Adipocyte (in vitro differentiated cells): ENCODE data around the gene GPATCH8.
"Not testable (repeated sequence)": the region's sequence is repeated elsewhere in the genome, so short reads cannot be mapped to it uniquely, and the experiment has no call there.

ENCODE experiments used
- DNase-seq: peaks from one replicate; pipeline ENCODE4 v3.0.0-alpha.2; 2015; ENCODE audit warnings: low read depth
- H3K27me3 ChIP-seq: replicated peaks from 2 replicates; pipeline ENCODE4 v1.7.0; 2013; ENCODE audit warnings: mild to moderate bottlenecking, low read length, moderate library complexity; ENCODE audit not compliant: control insufficient read depth, insufficient read depth
- H3K36me3 ChIP-seq: 2 replicates; pipeline ENCODE4 v1.7.0; 2013; ENCODE audit warnings: low read length, mild to moderate bottlenecking, moderate library complexity; ENCODE audit not compliant: control insufficient read depth, insufficient read depth, severe bottlenecking
- H3K4me1 ChIP-seq: 2 replicates; pipeline ENCODE4 v1.7.0; 2013; ENCODE audit warnings: mild to moderate bottlenecking, low read length, moderate library complexity; ENCODE audit not compliant: control insufficient read depth, insufficient read depth
- H3K4me3 ChIP-seq: 2 replicates; pipeline ENCODE4 v1.7.0; 2013; ENCODE audit warnings: mild to moderate bottlenecking, low read length, moderate library complexity
- H3K9ac ChIP-seq: 2 replicates; pipeline ENCODE4 v1.7.0; 2013; ENCODE audit warnings: mild to moderate bottlenecking, low read length, moderate library complexity
- H3K9me3 ChIP-seq: 2 replicates; pipeline ENCODE4 v1.7.0; 2013; ENCODE audit warnings: mild to moderate bottlenecking, low read length, moderate library complexity; ENCODE audit not compliant: control insufficient read depth

The GPATCH8 gene

DNA sequence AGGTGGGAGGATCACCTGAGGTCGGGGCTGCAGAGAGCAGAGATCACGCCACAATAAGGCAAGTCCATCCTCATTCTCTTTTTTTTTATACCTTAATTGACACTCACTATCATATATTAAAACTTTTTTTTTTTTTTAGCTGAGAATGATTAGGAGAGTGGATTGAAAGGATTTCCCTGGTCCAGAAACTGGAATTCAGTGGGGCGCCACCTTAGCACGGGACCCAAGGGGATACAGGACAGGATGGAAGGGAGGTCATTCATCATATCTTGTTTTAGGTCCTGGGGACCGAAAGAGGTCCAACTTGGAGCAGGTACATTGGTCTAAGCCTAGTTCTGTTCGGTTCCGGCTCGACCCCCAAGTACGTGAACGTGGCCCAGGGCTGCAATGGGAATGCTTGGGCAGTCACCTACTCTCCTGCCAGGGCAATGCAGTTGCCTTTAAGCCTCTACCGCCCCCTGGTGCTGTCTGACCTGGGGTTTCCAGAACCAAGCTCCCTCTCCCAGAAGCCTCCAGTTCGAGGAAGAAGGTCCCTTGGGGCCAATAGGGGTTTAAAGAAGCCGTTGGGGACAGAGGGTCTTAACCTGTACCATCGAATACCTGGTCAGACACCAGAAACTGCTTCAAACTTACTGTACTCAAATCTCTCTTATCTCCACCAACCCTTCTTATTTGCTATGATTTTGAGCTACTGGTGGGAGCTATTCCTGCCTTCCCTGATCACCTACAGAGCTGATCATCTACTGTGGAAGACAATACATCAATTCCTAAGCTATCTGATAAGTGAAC, 19.9 kb upstream of the GPATCH8 start:
- H3K4me1 ChIP-seq = no peaks in the 10 kb centered on the region
- no peak overlapping the region for H3K4me3 ChIP-seq
- H3K9ac ChIP-seq = peak overlapping the region; percentile 61
- peak; percentile 69 for DNase-seq
- no peaks in the 10 kb centered on the region for H3K36me3 ChIP-seq
- no peaks in the 10 kb centered on the region for H3K27me3 ChIP-seq
- H3K9me3 ChIP-seq = peaks cover 5% of the 10 kb centered on the region

DNA sequence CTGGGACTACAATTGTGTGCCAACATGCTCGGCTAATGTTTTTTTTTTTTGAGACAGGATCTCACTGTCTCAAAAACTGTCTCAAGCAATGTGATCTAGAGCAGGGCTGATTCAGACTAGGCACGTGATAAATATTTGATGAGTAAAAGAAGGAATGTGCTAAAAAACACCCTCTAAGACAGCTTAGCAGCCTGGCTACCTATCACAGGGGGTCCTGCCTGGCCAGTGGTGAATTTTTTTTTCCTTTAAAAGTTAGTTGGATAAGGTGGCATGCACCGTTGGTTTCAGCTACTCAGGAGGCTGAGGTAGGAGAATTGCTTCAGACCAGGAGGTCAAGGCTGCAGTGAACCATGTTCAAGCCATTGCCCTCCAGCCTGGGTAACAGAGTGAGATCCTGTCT, 14.8 kb upstream of the GPATCH8 start:
- Histone ChIP-seq H3K9ac (no peak overlapping the region), H3K4me3 (no peak overlapping the region)
- no peak for DNase-seq

DNA sequence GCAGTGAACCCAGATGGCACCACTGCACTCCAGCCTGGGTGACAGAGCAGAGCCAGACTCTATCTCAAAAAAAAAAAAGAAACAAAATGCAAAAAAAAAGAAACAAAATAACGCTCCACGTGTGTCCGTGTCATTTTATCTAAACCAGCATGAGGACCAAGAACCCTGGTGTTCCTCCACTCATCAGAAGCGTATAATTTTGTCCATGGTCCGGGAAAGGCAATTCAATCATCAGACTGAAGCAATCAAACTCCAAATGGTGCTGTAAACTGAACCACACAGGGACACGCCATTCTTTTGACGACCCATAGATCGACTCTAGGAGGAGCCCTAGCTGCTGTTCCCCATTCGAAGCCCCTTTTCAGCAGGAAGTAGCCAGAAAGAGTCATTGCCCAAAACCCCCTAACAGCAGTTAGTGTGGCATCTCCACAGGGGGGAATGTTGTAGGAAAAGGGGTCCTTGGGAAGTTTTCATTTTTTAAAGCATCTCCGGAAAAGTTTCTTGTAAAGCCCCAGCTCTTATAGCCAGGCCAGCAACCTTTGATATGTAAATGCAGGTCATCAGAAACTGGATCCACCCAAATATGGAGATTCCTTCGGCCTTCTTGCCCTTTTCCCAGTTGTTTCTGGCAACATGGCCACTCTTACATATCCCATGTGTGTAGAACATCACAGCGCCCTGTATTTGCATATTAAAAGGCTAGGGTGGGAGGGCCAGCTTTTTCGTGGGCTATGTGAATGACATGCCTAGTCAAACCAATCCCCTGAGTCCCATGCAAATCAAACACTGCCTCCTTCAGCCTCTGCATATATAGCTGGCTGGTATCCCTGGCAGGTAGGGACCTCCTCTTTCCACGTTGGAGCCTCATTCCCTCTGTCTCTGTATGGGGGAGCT, 8.3 kb upstream of the GPATCH8 start:
- not testable (repeated sequence) for H3K9ac ChIP-seq, H3K9me3 ChIP-seq, H3K27me3 ChIP-seq, H3K4me1 ChIP-seq, DNase-seq, H3K4me3 ChIP-seq, H3K36me3 ChIP-seq

More for the DNA sequence above, 14.8 kb upstream of the GPATCH8 start:
- H3K4me1 ChIP-seq = no peaks in the 10 kb centered on the region
- H3K36me3 ChIP-seq = no peaks in the 10 kb centered on the region
- no peaks in the 10 kb centered on the region for H3K27me3 ChIP-seq
- no peaks in the 10 kb centered on the region for H3K9me3 ChIP-seq

DNA sequence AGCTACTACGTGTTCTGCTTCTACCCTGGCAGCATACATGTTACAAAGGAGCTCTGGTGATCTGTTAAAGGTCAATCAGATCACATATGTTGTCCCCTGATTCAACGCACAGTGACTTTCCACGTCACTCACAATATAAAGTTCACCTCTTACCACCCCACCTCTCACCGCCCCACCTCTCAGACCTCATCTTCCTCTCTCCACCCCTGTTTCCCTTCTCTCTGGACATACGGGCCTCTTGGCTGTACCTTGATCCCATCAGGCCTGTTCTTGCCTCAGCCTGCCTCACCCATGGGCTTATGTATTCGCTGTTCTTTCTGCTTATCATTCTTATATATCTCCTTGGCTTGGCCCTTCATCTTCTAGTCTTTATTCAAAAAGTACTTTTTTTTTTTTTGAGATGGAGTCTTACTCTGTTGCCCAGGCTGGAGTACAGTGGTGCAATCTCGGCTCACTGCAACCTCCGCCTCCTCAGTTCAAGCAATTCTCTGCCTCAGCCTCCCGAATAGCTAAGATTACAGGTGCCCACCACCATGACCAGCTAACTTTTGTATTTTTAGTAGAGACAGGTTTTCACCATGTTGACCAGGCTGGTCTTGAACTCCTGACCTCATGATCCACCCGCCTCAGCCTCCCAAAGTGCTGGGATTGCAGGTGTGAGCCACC, 3.9 kb upstream of the GPATCH8 start:
- H3K9ac ChIP-seq, H3K9me3 ChIP-seq, DNase-seq, H3K36me3 ChIP-seq, H3K27me3 ChIP-seq, H3K4me3 ChIP-seq: not testable (repeated sequence)
- peaks cover 18% of the 10 kb centered on the region for H3K4me1 ChIP-seq

DNA sequence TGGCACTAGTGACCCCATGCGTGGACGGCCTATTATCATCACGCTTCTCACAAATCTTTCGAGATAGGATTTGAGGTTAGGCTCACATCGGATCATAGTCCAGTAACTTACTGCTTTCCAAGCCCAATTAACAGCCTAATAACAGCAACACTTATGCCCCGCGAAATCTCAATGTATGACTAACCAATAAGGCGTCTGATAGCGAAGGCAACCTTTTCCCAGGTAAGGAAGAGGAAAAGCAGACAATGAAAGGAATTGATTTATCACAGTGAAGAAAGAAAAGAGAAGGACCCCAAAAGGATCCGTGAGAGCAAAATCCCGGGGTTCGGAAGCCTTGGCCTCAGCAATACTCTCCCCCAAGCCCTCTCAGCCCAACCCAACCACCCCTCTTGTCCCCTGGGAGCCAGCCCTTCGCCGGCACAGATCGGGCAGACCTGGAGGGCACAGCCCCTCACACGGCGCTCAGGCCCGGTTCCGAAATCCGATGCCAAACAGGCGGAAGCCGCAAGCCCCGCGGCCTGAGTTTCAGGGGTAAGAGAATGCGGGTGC, 534 bp downstream of the GPATCH8 start:
- no peaks in the 10 kb centered on the region for H3K36me3 ChIP-seq
- peak overlapping the region; percentile 99 for H3K9ac ChIP-seq
- peak; percentile 63 for DNase-seq
- H3K4me1 ChIP-seq = peaks cover 33% of the 10 kb centered on the region
- no peaks in the 10 kb centered on the region for H3K27me3 ChIP-seq
- peak overlapping the region; percentile 100 for H3K4me3 ChIP-seq
- no peaks in the 10 kb centered on the region for H3K9me3 ChIP-seq

DNA sequence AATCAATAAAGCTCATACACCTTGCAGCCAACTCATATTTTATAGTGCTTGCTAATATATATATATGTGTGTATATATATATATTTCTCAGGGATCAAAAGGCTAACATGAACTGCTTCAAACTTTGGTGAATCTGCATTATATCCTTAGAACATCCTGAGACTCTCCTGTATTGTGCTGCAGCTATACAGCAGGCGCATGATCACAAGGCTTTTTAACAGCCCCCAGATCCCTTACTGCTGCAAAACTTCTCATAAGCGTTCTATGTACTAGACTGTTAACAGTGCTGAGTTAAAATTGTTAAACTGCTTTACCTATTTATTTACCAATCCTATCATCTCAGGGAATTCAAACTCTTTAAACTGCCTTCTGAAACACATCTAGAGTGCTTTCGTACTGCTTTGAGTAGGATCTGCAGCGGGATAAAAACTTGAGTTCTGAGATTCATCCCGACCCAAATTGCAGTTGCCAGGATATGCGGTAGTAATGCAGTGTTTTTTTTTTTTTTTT, 1.3 kb downstream of the GPATCH8 start:
- H3K4me3 ChIP-seq = peak overlapping the region; percentile 100

DNA sequence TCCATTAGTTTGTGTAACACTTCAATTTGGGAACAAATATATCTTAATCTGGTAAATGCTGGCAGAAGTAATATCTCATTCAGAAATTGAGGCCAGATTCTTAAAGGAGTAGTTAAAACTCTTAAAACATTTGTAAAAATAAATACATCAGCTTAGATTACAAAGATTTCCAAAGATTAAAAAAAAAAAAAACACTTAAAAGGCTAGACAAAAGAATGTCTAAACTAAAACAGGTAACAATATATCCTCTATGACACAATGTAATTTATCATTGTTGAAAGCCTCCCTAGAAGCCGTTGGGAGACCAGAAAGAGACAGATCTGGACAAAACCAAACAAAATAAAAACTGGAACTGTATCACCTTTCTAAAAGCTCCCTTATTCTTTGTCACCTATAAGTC, 3.5 kb downstream of the GPATCH8 start:
- Histone ChIP-seq H3K27me3 (no peaks in the 10 kb centered on the region), H3K9me3 (no peaks in the 10 kb centered on the region), H3K9ac (no peak overlapping the region), H3K4me1 (peaks cover 43% of the 10 kb centered on the region), H3K4me3 (peak overlapping the region; percentile 57), H3K36me3 (no peaks in the 10 kb centered on the region)
- DNase-seq = no peak

More for the DNA sequence above, 1.3 kb downstream of the GPATCH8 start:
- peak overlapping the region; percentile 99 for H3K9ac ChIP-seq
- no peaks in the 10 kb centered on the region for H3K27me3 ChIP-seq
- peaks cover 33% of the 10 kb centered on the region for H3K4me1 ChIP-seq
- H3K36me3 ChIP-seq = no peaks in the 10 kb centered on the region
- DNase-seq = peak; percentile 40
- H3K9me3 ChIP-seq = no peaks in the 10 kb centered on the region

DNA sequence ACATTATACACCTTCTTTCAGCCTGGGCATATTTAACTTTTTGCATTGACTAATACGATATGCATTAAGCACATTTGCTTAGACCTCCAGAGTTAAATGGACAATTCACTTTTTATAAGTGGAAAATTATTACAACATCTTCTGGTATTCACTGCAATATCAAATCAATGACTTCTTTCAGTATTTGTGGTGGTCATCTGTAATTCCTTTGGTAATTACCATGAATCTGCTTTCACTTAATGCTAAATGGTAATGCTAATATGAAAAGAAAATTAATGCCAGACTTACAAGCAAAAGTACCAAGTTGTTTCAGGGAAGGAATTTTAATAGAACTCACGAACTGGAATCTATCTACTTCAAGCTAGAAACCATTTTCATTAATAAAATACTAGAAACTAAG, 6.4 kb downstream of the GPATCH8 start:
- Histone ChIP-seq H3K9me3 (no peaks in the 10 kb centered on the region), H3K4me1 (peaks cover 34% of the 10 kb centered on the region), H3K9ac (no peak overlapping the region), H3K4me3 (no peak overlapping the region), H3K36me3 (peaks cover 4% of the 10 kb centered on the region), H3K27me3 (no peaks in the 10 kb centered on the region)
- DNase-seq = peak; percentile 34

DNA sequence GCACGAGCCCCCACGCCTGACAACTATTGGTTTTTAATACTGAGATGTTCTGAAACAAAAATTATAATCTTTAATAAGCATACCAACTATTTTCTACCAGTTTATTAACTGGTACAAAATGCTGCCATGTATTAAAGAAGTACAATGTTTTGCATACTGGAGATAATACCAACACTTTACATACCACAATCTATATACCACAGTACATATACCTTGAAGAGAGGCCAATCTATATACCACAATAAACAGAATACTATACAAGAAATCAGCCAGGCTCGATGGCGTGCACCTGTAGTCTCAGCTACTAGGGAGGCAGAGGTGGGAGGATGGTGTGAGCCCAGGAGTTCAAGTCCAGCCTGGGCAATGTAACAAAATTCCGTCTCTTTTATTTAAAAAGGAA, 9.9 kb downstream of the GPATCH8 start:
- Histone ChIP-seq H3K9me3 (no peaks in the 10 kb centered on the region), H3K4me3 (no peak overlapping the region), H3K27me3 (no peaks in the 10 kb centered on the region), H3K9ac (no peak overlapping the region), H3K4me1 (peaks cover 10% of the 10 kb centered on the region), H3K36me3 (peaks cover 4% of the 10 kb centered on the region)
- DNase-seq = no peak

DNA sequence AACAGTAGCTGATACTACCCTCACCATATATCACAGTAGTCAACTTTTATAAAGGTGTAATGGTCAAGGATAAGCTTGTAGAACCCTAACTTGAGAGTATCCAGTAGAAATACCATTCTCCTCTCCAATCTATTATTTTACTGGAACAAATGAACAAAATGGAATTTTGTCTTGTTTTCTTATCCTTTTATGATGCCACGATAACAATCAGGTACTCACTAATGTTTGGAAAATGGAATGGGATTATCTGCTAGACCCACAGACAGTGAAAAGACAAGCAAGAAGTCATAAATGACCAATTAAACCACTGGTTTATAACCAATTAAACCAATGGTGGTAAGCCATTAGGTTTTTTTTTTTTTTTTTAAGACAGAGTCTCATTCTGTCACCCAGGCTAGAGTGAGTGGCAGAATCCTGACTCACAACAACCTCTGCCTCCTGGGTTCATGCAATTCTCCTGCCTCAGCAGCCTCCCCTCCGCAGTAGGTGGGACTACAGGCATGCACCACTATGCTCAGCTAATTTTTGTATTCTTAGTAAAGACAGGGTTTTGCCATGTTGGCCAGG, 10.4 kb downstream of the GPATCH8 start:
- no peak overlapping the region for H3K4me3 ChIP-seq

More for the DNA sequence above, 10.4 kb downstream of the GPATCH8 start:
- no peaks in the 10 kb centered on the region for H3K9me3 ChIP-seq
- H3K36me3 ChIP-seq = peaks cover 4% of the 10 kb centered on the region
- H3K27me3 ChIP-seq = no peaks in the 10 kb centered on the region
- H3K9ac ChIP-seq = no peak overlapping the region
- no peak for DNase-seq
- H3K4me1 ChIP-seq = peaks cover 10% of the 10 kb centered on the region
